ENCODE data around the gene EFCAB6. TPM values are rescaled to one million over a fixed set of nuclear protein-coding genes. Genes with fewer than 3 reads are reported as not detected.

The EFCAB6 gene
- total RNA-seq, 4 donors from 2014 or later, result 0.35 to 4.4 (median 0.94) TPM; not detected in 1

DNA sequence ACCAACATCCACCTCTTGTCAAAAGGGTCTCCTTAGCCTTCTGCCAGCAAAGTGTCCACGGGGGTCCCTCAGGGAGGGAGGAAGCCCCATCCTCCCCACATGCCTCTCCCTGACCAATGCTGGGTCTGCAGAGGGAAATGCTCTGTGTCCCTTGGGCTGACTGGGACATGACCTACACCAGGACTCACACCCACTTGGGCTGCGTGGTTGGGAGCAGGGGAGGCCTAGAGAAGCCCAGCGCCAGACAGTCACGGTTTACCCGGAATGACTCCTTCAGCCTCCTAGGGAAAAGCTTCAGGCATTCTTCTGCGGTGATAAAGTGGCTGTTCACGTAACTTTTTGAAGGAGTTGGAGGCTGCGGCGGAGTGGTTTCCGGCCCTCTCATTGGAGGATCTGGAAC lies 180.3 kb downstream of the EFCAB6 start:
- Histone ChIP-seq H3K36me3 (no peaks in the 10 kb centered on the region), H3K4me1 (no peaks in the 10 kb centered on the region), H3K27me3 (no peaks in the 10 kb centered on the region), H3K9me3 (no peaks in the 10 kb centered on the region), H3K27ac (no peak overlapping the region), H3K4me3 (no peak overlapping the region)
- no peak for DNase-seq
- TF ChIP-seq POLR2A (IDR thresholded peaks at IDR 0.05) (no peak), CTCF (IDR thresholded peaks at IDR 0.05) (no peak)

GRCh38 chr22:43631201-43631600 lies 180.9 kb downstream of the EFCAB6 start:
- no peaks in the 10 kb centered on the region for H3K9me3 ChIP-seq
- TF ChIP-seq CTCF (IDR thresholded peaks at IDR 0.05) (no peak), POLR2A (IDR thresholded peaks at IDR 0.05) (no peak)

DNA sequence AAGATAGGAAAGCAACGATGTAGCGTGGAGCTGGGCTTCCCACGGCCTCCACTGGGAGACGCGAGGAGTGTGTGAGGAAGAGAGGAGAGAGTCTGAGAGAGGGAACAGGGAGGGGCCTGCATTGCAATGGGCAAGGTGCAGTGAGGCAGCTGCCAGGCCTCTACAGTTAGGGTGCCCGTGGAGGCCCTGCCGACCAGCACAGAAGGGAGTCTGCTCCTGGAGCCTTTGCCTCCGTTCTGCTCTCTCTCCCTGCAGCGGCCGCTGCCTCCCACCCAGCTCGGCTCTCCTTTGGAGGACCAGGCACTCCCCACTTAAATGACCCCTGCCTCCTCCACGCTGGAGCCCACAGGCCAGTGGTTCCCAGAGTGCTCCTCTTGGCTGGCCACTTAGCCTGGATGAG lies 181.7 kb downstream of the EFCAB6 start:
- H3K4me3 ChIP-seq, result no peak overlapping the region
- H3K27me3 ChIP-seq, result no peaks in the 10 kb centered on the region
- H3K4me1 ChIP-seq, result no peaks in the 10 kb centered on the region
- no peak for DNase-seq
- TF ChIP-seq POLR2A (IDR thresholded peaks at IDR 0.05), result no peak
- TF ChIP-seq CTCF (IDR thresholded peaks at IDR 0.05), result no peak
- H3K9me3 ChIP-seq, result no peaks in the 10 kb centered on the region
- H3K27ac ChIP-seq, result no peak overlapping the region
- no peaks in the 10 kb centered on the region for H3K36me3 ChIP-seq

More at GRCh38 chr22:43631201-43631600, 180.9 kb downstream of the EFCAB6 start:
- Histone ChIP-seq H3K27ac (no peak overlapping the region), H3K27me3 (no peaks in the 10 kb centered on the region), H3K4me3 (no peak overlapping the region), H3K36me3 (no peaks in the 10 kb centered on the region), H3K4me1 (no peaks in the 10 kb centered on the region)
- no peak for DNase-seq

- Histone ChIP-seq H3K9me3 (no peaks in the 10 kb centered on the region), H3K27me3 (no peaks in the 10 kb centered on the region), H3K4me1 (no peaks in the 10 kb centered on the region), H3K27ac (no peak overlapping the region), H3K4me3 (no peak overlapping the region), H3K36me3 (no peaks in the 10 kb centered on the region)
- no peak for DNase-seq
- no peak for TF ChIP-seq POLR2A (IDR thresholded peaks at IDR 0.05)
- TF ChIP-seq CTCF (IDR thresholded peaks at IDR 0.05), result no peak
Measured at GRCh38 chr22:43628250-43628649, 183.9 kb downstream of the EFCAB6 start.

- no peaks in the 10 kb centered on the region for H3K9me3 ChIP-seq
- H3K4me1 ChIP-seq, result no peaks in the 10 kb centered on the region
- TF ChIP-seq CTCF (IDR thresholded peaks at IDR 0.05), result no peak
- no peak for TF ChIP-seq POLR2A (IDR thresholded peaks at IDR 0.05)
- no peak overlapping the region for H3K27ac ChIP-seq
- H3K27me3 ChIP-seq, result no peaks in the 10 kb centered on the region
- DNase-seq, result no peak
- no peak overlapping the region for H3K4me3 ChIP-seq
- no peaks in the 10 kb centered on the region for H3K36me3 ChIP-seq
Measured at GRCh38 chr22:43627485-43628213, 184.5 kb downstream of the EFCAB6 start.

Data from Peyer's patch (tissue), 4 donors.